ENCODE results near the gene CAPZA1. TPM values are rescaled to one million over a fixed set of nuclear protein-coding genes. Genes with fewer than 3 reads are reported as not detected.

Gene CAPZA1
- total and polyA plus RNA-seq, 10 of the 15 experiments (the other 5 are each of a cell fraction or from before 2014, with no cell fraction given), result 187 to 886 (median 278) TPM

DNA sequence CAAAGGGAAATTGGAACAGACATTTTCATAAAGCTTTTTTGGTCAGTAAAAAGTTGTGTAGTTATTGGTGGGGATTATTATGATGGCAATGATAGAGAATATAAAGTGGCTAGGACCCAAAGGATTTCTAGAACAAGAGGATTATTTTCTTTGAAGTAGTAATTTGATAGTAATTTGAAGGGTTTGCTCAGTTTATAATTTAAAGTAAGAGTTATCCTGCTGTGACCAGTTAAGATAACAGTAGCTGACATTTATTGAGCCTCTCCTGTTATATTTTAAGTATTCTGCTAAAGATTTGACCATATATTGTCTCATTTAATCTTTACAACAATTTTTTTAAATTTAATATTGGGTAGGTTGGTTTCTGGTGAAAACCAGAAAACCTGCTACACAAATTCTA is 14.7 kb downstream of the CAPZA1 start:
- no peak for DNase-seq (ENCODE audit: low read depth, low spot score)
- H3K27ac ChIP-seq (ENCODE audit: control insufficient read depth, insufficient read depth), result peak overlapping the region; percentile 78; the same call in 1 of the 2 replicates
- no peak overlapping the region for H2AFZ ChIP-seq (ENCODE audit: control insufficient read depth, low read depth, low read length)
- RAD21 ChIA-PET (ENCODE audit: unreplicated experiment), result interaction anchor here (3.6 kb wide), 1 partner anchor 12 kb away, joined by 23 read pairs; no protein-coding TSS in a partner anchor
- POLR2A ChIA-PET, result interaction anchor here (1.0 to 2.0 kb wide), 4 partner anchors 8 to 16 kb away, joined by 4 to 6 read pairs (median 5); partner anchors contain the start of gene ST7L
- H3K4me1 ChIP-seq (ENCODE audit: control insufficient read depth, insufficient read depth, low read length), result peaks cover 29% of the 10 kb centered on the region
- peaks cover 15% of the 10 kb centered on the region for H4K20me1 ChIP-seq (ENCODE audit: control insufficient read depth, insufficient read depth)
- intact Hi-C loops (cut with micrococcal nuclease; ENCODE audit: unreplicated experiment) (loop anchor here (5.0 kb wide), 1 partner anchor 33 kb away; no protein-coding TSS in a partner anchor), in situ Hi-C loops (cut with MboI) (no loop called here)
- CTCF ChIA-PET, result interaction anchor here (1.0 to 2.0 kb wide), 4 partner anchors 40 to 408 kb away, joined by 3 to 4 read pairs (median 4); partner anchors contain the start of gene MOV10
- BruUV-seq (replicated peaks), result no TSS peak
- H3K27me3 ChIP-seq (replicated peaks in 1 of 2; ENCODE audit: control insufficient read depth in 2 of 2, insufficient read depth in 2 of 2, low read length in 1 of 2), result no peaks in the 10 kb centered on the region
- H3K36me3 ChIP-seq (ENCODE audit: control insufficient read depth in 2 of 2, insufficient read depth in 2 of 2, low read length in 1 of 2), result peaks cover 0 to 13% of the 10 kb centered on the region in 2 experiments; a peak in 1 of 4 replicates
- H3K4me3 ChIP-seq, result no peak overlapping the region
- no peak for TF ChIP-seq CREB1 (IDR thresholded peaks at IDR 0.05; ENCODE audit: low read depth)
- TF ChIP-seq, protein P1, sequence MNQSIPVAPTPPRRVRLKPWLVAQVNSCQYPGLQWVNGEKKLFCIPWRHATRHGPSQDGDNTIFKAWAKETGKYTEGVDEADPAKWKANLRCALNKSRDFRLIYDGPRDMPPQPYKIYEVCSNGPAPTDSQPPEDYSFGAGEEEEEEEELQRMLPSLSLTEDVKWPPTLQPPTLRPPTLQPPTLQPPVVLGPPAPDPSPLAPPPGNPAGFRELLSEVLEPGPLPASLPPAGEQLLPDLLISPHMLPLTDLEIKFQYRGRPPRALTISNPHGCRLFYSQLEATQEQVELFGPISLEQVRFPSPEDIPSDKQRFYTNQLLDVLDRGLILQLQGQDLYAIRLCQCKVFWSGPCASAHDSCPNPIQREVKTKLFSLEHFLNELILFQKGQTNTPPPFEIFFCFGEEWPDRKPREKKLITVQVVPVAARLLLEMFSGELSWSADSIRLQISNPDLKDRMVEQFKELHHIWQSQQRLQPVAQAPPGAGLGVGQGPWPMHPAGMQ (IDR thresholded peaks at IDR 0.05; ENCODE audit: borderline replicate concordance), result no peak
- no peak for TF ChIP-seq ZBED1 (IDR thresholded peaks at IDR 0.05; ENCODE audit: borderline replicate concordance)
- TF ChIP-seq HDGF (IDR thresholded peaks at IDR 0.05), result no peak
- no peak for TF ChIP-seq YBX1 (IDR thresholded peaks at IDR 0.05)
- H3K4me2 ChIP-seq (ENCODE audit: control insufficient read depth, insufficient read depth), result no peak overlapping the region; the same call in 1 of the 2 replicates
- FAIRE-seq, result no peak
- ATAC-seq, result no peak
- no peaks in the 10 kb centered on the region for H3K9me3 ChIP-seq (replicated peaks; ENCODE audit: control insufficient read depth, insufficient read depth, low read length)
- SMC1A ChIA-PET (ENCODE audit: uncharacterized antibody, unreplicated experiment), result interaction anchor here (0.7 to 4.1 kb wide), 6 partner anchors 10 to 243 kb away, joined by 3 to 24 read pairs (median 8); no protein-coding TSS in a partner anchor
- peaks cover 96% of the 10 kb centered on the region for H3K79me2 ChIP-seq (ENCODE audit: control insufficient read depth, insufficient read depth, low read length)
- no peak overlapping the region for H3K9ac ChIP-seq (ENCODE audit: control insufficient read depth, insufficient read depth, low read length)
